HepG2 (cell line): ENCODE measurements around the gene C1QTNF5. TPM values are rescaled to one million over a fixed set of nuclear protein-coding genes. Genes with fewer than 3 reads are reported as not detected.
A peak's percentile ranks its signal among the peaks of the same experiment; 100 is the strongest.

Source experiments
- CBFB ChIP-seq: sonication (generic); formaldehyde crosslinking; IDR thresholded peaks from 2 replicates; pipeline ENCODE4 v1.4.0; 2020; ENCODE audit warnings: missing genetic modification reagents
- KLF13 ChIP-seq: sonication (generic); formaldehyde crosslinking; IDR thresholded peaks from 2 replicates; pipeline ENCODE4 v1.4.0; 2020; ENCODE audit warnings: mild to moderate bottlenecking, missing genetic modification reagents
- KLF16 ChIP-seq, 2 experiments: sonication (generic) in 1 of 2; formaldehyde crosslinking in 1 of 2; IDR thresholded peaks; 2 replicates each; pipeline versions ENCODE4 v1.6.1 to v1.8.0; 2016 to 2023; ENCODE audit warnings: missing genetic modification reagents in 2 of 2, missing compliant biosample characterization in 1 of 2
- NFIB ChIP-seq: sonication (generic); formaldehyde crosslinking; IDR thresholded peaks from 2 replicates; pipeline ENCODE4 v1.9.0; 2021; ENCODE audit warnings: missing genetic modification reagents, mild to moderate bottlenecking, borderline replicate concordance
- SCMH1 ChIP-seq: sonication (generic); formaldehyde crosslinking; IDR thresholded peaks from 2 replicates; pipeline ENCODE4 v1.9.0; 2021; ENCODE audit warnings: missing genetic modification reagents, mild to moderate bottlenecking, borderline replicate concordance
- ZC3H4 ChIP-seq: sonication (generic); formaldehyde crosslinking; IDR thresholded peaks from 2 replicates; pipeline ENCODE4 v1.4.0; 2020; ENCODE audit warnings: missing genetic modification reagents, borderline replicate concordance
- ZNF20 ChIP-seq: sonication (generic); formaldehyde crosslinking; IDR thresholded peaks from 2 replicates; pipeline ENCODE4 v1.4.0; 2020; ENCODE audit warnings: mild to moderate bottlenecking, moderate library complexity, missing genetic modification reagents
- ZNF546 ChIP-seq: sonication (generic); formaldehyde crosslinking; conservative IDR thresholded peaks from 2 replicates; pipeline ENCODE4 v1.8.1; 2023; ENCODE audit warnings: mild to moderate bottlenecking, missing genetic modification reagents
- ZNF558 ChIP-seq: sonication (generic); formaldehyde crosslinking; IDR thresholded peaks from 2 replicates; pipeline ENCODE4 v1.9.0; 2022; ENCODE audit warnings: mild to moderate bottlenecking, missing genetic modification reagents, borderline replicate concordance
- ZNF570 ChIP-seq: sonication (generic); formaldehyde crosslinking; IDR thresholded peaks from 2 replicates; pipeline ENCODE4 v1.4.0; 2020; ENCODE audit warnings: mild to moderate bottlenecking, missing genetic modification reagents, borderline replicate concordance
- ZNF652 ChIP-seq: IDR thresholded peaks from 2 replicates; pipeline ENCODE4 v1.6.1; 2016; ENCODE audit warnings: low read depth, borderline replicate concordance
- ZNF788 ChIP-seq: sonication (generic); formaldehyde crosslinking; IDR thresholded peaks from 2 replicates; pipeline ENCODE4 v1.5.0; 2020; ENCODE audit warnings: mild to moderate bottlenecking, missing genetic modification reagents, borderline replicate concordance
- polyA plus RNA-seq, 8 experiments: library from polyadenylated mRNA; depleted of rRNA in 3 of 8; stranded (reverse) in 7 of 8; unstranded in 1 of 8; fragments of >200 nt; fragmentation: Illumina TruSeq in 4 of 8; extraction: Trizol in 4 of 8; gene quantifications; 2 replicates each; pipeline versions ENCODE4 v1.2.1 to v1.2.3, GENCODE V29; 2011 to 2016; ENCODE audit warnings: low read depth in 4 of 8, missing spikeins in 1 of 8, mixed read lengths in 1 of 8; ENCODE audit not compliant: insufficient read depth in 1 of 8
- total RNA-seq, 5 experiments: library from RNA; depleted of rRNA; stranded (reverse); fragments of >200 nt; fragmentation: Illumina TruSeq; extraction: Trizol; gene quantifications; 2 replicates each; pipeline ENCODE4 v1.2.3, GENCODE V29; 2016; ENCODE audit warnings: low read depth in 1 of 5
- TF ChIP-seq, protein P1 (sequence below): sonication (generic); formaldehyde crosslinking; IDR thresholded peaks from 2 replicates; pipeline ENCODE4 v1.4.0; 2020; ENCODE audit warnings: mild to moderate bottlenecking, missing genetic modification reagents
- TF ChIP-seq, protein P2 (sequence below), 2 experiments: fragments of 450-650 bp in 1 of 2; sonication (generic) in 1 of 2; formaldehyde crosslinking in 1 of 2; IDR thresholded peaks; 2 replicates each; pipeline versions ENCODE4 v1.6.1 to v1.8.0; 2016 to 2022; ENCODE audit warnings: antibody characterized with exemption in 1 of 2, mild to moderate bottlenecking in 1 of 2, missing genetic modification reagents in 1 of 2

The C1QTNF5 gene
- total and polyA plus RNA-seq, 2 of the 13 experiments (the other 11 are each of a cell fraction or from before 2014, with no cell fraction given) = 0.86 to 1.2 TPM

DNA sequence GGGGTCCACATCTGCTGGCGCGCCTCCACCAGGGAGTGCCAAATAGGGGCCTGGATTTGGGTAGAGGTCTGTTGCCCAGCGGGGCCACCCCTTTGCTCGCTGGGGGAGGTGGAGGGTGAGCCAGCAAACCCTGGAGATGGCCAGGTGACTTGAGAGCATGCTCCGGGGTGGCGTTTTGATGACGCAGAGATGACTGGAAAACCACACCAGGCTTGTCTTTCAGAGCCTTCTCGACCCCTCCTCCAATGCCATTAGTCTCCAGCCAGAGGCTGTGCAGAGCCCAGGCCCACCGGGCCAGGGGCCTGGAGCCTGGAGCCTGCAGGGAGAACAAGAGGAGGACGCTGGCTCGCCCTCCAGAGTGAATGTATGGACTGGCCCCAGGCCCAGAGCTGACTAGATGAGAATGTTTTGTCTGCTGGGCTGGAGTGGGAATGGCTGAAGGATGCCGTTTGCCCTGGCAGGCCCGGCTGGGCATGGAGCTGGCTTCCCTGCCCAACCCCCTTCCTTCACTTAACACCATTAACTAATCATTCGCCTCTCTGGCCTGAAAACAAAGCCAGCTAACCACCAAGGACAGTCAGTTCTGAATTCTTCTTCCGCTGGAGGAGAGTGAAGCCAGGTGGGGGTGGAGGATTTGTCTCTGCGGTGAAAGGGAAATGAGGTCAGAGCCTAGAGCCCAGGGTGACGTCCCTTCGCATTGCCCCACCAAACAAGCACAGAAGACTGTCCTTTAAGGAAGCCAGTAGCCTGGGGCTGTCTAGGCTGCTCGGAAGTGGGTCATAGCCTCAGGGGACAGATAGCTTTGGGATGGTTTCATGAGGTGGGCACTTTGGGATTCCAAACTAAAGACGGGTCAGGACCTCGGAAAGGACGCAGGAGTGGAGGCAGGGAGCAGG lies 22.2 kb downstream of the C1QTNF5 start (continued):
- TF ChIP-seq ZNF20 (CRISPR knock-in tag) (no peak), ZNF570 (no peak), ZNF652 (CRISPR knock-in tag) (no peak), ZNF558 (CRISPR knock-in tag) (no peak), CBFB (CRISPR knock-in tag) (no peak), ZC3H4 (CRISPR knock-in tag) (no peak), SCMH1 (CRISPR knock-in tag) (no peak), ZNF546 (no peak), KLF16 (CRISPR knock-in tag; IDR thresholded peaks at IDR 0.05) (peak in 1 of 2 experiments; percentile 31; a peak in 1 of 4 replicates), ZNF788 (CRISPR knock-in tag) (no peak), KLF13 (CRISPR knock-in tag) (no peak), NFIB (no peak)
- TF ChIP-seq, protein P1, sequence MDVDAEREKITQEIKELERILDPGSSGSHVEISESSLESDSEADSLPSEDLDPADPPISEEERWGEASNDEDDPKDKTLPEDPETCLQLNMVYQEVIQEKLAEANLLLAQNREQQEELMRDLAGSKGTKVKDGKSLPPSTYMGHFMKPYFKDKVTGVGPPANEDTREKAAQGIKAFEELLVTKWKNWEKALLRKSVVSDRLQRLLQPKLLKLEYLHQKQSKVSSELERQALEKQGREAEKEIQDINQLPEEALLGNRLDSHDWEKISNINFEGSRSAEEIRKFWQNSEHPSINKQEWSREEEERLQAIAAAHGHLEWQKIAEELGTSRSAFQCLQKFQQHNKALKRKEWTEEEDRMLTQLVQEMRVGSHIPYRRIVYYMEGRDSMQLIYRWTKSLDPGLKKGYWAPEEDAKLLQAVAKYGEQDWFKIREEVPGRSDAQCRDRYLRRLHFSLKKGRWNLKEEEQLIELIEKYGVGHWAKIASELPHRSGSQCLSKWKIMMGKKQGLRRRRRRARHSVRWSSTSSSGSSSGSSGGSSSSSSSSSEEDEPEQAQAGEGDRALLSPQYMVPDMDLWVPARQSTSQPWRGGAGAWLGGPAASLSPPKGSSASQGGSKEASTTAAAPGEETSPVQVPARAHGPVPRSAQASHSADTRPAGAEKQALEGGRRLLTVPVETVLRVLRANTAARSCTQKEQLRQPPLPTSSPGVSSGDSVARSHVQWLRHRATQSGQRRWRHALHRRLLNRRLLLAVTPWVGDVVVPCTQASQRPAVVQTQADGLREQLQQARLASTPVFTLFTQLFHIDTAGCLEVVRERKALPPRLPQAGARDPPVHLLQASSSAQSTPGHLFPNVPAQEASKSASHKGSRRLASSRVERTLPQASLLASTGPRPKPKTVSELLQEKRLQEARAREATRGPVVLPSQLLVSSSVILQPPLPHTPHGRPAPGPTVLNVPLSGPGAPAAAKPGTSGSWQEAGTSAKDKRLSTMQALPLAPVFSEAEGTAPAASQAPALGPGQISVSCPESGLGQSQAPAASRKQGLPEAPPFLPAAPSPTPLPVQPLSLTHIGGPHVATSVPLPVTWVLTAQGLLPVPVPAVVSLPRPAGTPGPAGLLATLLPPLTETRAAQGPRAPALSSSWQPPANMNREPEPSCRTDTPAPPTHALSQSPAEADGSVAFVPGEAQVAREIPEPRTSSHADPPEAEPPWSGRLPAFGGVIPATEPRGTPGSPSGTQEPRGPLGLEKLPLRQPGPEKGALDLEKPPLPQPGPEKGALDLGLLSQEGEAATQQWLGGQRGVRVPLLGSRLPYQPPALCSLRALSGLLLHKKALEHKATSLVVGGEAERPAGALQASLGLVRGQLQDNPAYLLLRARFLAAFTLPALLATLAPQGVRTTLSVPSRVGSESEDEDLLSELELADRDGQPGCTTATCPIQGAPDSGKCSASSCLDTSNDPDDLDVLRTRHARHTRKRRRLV = no peak
- TF ChIP-seq, protein P2, sequence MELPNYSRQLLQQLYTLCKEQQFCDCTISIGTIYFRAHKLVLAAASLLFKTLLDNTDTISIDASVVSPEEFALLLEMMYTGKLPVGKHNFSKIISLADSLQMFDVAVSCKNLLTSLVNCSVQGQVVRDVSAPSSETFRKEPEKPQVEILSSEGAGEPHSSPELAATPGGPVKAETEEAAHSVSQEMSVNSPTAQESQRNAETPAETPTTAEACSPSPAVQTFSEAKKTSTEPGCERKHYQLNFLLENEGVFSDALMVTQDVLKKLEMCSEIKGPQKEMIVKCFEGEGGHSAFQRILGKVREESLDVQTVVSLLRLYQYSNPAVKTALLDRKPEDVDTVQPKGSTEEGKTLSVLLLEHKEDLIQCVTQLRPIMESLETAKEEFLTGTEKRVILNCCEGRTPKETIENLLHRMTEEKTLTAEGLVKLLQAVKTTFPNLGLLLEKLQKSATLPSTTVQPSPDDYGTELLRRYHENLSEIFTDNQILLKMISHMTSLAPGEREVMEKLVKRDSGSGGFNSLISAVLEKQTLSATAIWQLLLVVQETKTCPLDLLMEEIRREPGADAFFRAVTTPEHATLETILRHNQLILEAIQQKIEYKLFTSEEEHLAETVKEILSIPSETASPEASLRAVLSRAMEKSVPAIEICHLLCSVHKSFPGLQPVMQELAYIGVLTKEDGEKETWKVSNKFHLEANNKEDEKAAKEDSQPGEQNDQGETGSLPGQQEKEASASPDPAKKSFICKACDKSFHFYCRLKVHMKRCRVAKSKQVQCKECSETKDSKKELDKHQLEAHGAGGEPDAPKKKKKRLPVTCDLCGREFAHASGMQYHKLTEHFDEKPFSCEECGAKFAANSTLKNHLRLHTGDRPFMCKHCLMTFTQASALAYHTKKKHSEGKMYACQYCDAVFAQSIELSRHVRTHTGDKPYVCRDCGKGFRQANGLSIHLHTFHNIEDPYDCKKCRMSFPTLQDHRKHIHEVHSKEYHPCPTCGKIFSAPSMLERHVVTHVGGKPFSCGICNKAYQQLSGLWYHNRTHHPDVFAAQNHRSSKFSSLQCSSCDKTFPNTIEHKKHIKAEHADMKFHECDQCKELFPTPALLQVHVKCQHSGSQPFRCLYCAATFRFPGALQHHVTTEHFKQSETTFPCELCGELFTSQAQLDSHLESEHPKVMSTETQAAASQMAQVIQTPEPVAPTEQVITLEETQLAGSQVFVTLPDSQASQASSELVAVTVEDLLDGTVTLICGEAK (IDR thresholded peaks at IDR 0.05) = no peak
- TF ChIP-seq, protein P2 (CRISPR knock-in tag; IDR thresholded peaks at IDR 0.05) = 0 out of 2 replicates have a peak, but pooled peaks have one; percentile 24
